Upper lobe of right lung (tissue), 1 donor: ENCODE measurements around the gene RBMS3. TPM values are rescaled to one million over a fixed set of nuclear protein-coding genes. Genes with fewer than 3 reads are reported as not detected.

ENCODE experiments used
- ATAC-seq: fragments of 200-7000 bp; cut with Tn5 transposase; one replicate; pipeline ENCODE4 v1.9.1; 2020; ENCODE audit warnings: mild to moderate bottlenecking, moderate library complexity
- DNase-seq: peaks from one replicate; pipeline ENCODE4 v3.0.0-alpha.2; 2020
- H3K27ac ChIP-seq: fragments of 200-600 bp; one replicate; pipeline ENCODE4 v1.8.0; 2022
- H3K27me3 ChIP-seq: fragments of 200-600 bp; one replicate; pipeline ENCODE4 v1.8.0; 2022; ENCODE audit warnings: mild to moderate bottlenecking
- H3K36me3 ChIP-seq: fragments of 200-600 bp; one replicate; pipeline ENCODE4 v1.8.0; 2022
- H3K4me1 ChIP-seq: fragments of 200-600 bp; one replicate; pipeline ENCODE4 v1.8.0; 2022
- H3K4me3 ChIP-seq: fragments of 200-600 bp; one replicate; pipeline ENCODE4 v1.8.0; 2022; ENCODE audit warnings: mild to moderate bottlenecking
- H3K9me3 ChIP-seq: fragments of 200-600 bp; one replicate; pipeline ENCODE4 v1.8.0; 2022
- intact Hi-C: fragments of 100-400 bp; cut with DNase I; formaldehyde crosslinking; loops from one replicate; pipeline ENCODE4 v1.11.0; 2022
- total RNA-seq: library from RNA; stranded (reverse); fragmentation: NEBNext Ultra II Directional; extraction: Animal tissue kit (Norgen Biotek cat#: 25700); gene quantifications from one replicate; pipeline ENCODE4 v1.2.1, GENCODE V29; 2021
- TF ChIP-seq, protein P1 (sequence below): fragments of 200-600 bp; IDR thresholded peaks from one replicate; pipeline ENCODE4 v1.8.0; 2022; ENCODE audit warnings: antibody characterized with exemption
- donor health status: DM: no; HTN: yes; CAD: no; lungs with severe emphysema.

The RBMS3 gene
- total RNA-seq, 1 donor from 2014 or later, result 85.9 TPM

DNA sequence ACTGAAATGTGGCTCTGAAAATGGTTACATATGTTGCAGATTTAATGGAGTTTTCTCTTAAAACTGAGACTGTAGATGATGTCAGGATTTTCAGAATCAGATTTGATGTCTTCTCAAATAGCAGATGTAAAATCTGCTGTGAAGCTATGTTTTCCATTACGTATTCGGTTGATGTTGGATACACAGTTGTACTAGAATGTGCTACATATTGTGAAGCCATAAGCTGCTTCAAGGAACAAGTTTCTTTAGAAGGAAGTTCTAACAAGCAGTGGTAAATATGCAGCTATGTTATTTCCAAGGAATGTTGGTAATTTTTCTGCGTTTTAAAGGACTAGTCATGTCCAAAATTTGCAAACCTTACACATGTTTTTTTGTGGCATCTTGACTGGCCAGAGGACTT lies 197.7 kb downstream of the RBMS3 start:
- Histone ChIP-seq H3K36me3 (no peaks in the 10 kb centered on the region), H3K4me3 (no peak overlapping the region), H3K27ac (no peak overlapping the region), H3K27me3 (no peaks in the 10 kb centered on the region), H3K9me3 (no peaks in the 10 kb centered on the region), H3K4me1 (peaks cover 3% of the 10 kb centered on the region)
- TF ChIP-seq, protein P1, sequence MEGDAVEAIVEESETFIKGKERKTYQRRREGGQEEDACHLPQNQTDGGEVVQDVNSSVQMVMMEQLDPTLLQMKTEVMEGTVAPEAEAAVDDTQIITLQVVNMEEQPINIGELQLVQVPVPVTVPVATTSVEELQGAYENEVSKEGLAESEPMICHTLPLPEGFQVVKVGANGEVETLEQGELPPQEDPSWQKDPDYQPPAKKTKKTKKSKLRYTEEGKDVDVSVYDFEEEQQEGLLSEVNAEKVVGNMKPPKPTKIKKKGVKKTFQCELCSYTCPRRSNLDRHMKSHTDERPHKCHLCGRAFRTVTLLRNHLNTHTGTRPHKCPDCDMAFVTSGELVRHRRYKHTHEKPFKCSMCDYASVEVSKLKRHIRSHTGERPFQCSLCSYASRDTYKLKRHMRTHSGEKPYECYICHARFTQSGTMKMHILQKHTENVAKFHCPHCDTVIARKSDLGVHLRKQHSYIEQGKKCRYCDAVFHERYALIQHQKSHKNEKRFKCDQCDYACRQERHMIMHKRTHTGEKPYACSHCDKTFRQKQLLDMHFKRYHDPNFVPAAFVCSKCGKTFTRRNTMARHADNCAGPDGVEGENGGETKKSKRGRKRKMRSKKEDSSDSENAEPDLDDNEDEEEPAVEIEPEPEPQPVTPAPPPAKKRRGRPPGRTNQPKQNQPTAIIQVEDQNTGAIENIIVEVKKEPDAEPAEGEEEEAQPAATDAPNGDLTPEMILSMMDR, result no peak
- intact Hi-C loops, result no loop called here
- ATAC-seq, result no peak
- no peak for DNase-seq

DNA sequence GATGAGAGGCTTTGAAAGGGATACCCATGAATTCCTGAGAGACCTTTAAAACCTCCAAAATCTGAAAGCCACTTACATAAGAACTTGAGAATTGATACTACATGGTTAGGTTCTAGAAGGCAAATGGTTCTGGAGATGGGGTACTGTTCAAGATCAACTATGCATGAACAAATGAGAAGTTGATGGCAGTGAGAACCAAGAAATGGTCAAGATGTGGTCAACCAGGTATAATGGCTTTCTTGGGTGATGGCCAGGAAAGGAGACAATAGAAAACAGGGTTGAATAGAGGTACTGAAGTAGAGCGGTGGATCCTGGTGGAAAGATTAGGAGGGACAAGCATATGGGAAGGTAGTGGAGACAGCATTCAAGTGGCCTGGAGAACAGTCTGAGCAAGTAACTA lies 200.4 kb downstream of the RBMS3 start:
- TF ChIP-seq, protein P1, result no peak
- intact Hi-C loops, result no loop called here
- H3K9me3 ChIP-seq, result no peaks in the 10 kb centered on the region
- DNase-seq, result no peak
- peaks cover 3% of the 10 kb centered on the region for H3K4me1 ChIP-seq
- no peaks in the 10 kb centered on the region for H3K36me3 ChIP-seq
- H3K4me3 ChIP-seq, result no peak overlapping the region
- H3K27ac ChIP-seq, result no peak overlapping the region
- H3K27me3 ChIP-seq, result no peaks in the 10 kb centered on the region
- ATAC-seq, result no peak

DNA sequence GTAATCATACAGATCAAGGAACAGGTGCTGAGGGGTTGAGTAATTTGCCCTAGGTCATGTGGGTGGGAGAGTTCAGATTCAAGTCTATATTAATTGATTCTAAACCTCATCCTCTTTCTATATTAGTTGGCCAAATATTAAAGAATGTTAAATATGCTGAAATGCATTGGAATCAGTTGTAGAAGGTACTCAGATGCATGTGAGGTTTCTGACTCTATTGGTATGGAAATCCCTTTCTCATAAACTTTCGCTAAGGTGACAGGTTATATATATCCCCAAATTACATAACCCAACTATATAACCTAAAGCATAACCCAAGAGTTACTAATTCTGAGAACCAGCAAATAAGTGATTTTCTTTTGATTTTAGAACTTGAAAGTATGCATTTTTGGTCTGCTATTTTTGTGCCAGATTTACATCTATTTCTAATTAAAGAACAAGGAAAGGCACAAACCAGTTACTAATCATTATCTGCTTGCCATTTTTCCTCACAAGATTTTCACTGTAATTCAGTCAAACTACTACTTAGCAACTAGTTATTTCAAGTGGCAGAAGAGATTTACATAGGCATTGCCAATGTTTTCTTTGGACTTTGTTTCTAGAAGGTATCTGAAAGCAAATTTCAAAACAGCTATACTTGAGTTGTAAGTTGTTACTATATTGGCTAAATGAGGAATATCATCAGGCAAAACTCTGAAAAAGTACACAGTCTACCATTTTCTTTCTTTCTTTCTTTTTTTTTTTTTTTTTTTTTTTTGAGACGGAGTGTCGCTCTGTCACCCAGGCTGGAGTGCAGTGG lies 201.3 kb downstream of the RBMS3 start:
- peaks cover 3% of the 10 kb centered on the region for H3K4me1 ChIP-seq
- intact Hi-C loops, result no loop called here
- no peak overlapping the region for H3K27ac ChIP-seq
- DNase-seq (no peak), ATAC-seq (no peak)
- no peaks in the 10 kb centered on the region for H3K27me3 ChIP-seq
- no peak overlapping the region for H3K4me3 ChIP-seq
- no peaks in the 10 kb centered on the region for H3K9me3 ChIP-seq
- H3K36me3 ChIP-seq, result no peaks in the 10 kb centered on the region
- TF ChIP-seq, protein P1, result no peak

DNA sequence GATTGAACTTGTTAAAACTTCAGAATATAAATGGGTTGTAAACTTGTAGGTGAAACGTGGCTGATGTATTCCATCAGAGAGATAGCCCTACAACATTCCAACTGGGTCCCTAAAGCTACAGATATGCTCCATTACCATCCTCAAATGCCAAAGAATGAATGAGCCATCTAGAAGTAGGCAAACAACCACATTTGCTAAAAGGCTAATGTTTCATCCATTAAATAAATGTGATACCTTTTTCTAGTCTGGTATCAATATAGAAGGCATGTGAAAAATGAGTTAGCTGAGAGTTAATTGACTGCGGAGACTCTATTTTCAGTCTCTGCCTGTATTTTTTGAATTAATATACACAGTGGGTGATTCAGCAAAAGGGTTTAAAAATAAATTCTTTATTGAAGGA lies 203.8 kb downstream of the RBMS3 start:
- DNase-seq (no peak), ATAC-seq (no peak)
- TF ChIP-seq, protein P1, result no peak
- Histone ChIP-seq H3K36me3 (no peaks in the 10 kb centered on the region), H3K27me3 (no peaks in the 10 kb centered on the region), H3K27ac (no peak overlapping the region), H3K4me1 (peaks cover 3% of the 10 kb centered on the region), H3K4me3 (no peak overlapping the region), H3K9me3 (no peaks in the 10 kb centered on the region)
- intact Hi-C loops, result no loop called here

DNA sequence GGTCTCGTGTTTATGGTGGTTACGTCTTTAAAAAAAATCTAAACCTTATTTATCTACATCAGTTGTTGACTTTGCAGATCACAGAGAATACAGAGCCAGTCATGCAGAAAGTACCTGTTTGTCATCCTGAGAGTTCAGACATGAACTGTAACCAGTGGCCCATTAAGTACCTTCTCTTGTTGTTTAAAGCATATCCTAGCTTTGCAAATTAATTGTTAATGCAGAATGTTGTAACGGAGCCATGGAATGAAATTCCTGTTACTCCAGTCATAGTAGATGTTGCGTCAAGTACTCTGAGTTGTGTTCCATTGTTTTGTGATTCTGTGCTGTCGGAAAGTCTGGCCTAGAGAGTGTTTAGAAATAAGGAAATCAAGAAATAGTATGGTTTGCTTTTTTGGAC lies 205.2 kb downstream of the RBMS3 start:
- Histone ChIP-seq H3K9me3 (no peaks in the 10 kb centered on the region), H3K36me3 (no peaks in the 10 kb centered on the region), H3K27ac (no peak overlapping the region), H3K4me1 (peaks cover 3% of the 10 kb centered on the region), H3K4me3 (no peak overlapping the region), H3K27me3 (no peaks in the 10 kb centered on the region)
- TF ChIP-seq, protein P1, result no peak
- ATAC-seq (peak; percentile 52), DNase-seq (no peak)
- intact Hi-C loops, result no loop called here

DNA sequence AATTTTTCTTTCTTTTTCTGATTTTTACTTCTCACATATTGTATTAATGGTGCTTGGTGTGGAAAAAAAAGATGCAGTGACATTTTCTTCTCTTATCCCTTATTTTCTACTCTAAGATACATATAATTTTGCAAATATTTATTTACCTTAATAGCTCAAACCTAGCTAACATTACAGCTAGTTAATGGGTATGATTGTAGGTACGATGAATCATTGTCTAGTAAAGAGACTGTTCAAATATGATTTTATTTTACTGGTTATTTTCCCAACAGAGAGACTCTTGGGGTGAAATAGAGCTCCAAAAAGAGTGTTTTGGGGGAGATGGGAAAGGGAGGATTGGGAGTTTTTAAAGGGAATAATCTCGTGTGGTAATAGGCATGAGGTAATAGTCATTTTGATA lies 206.0 kb downstream of the RBMS3 start:
- ATAC-seq (no peak), DNase-seq (no peak)
- TF ChIP-seq, protein P1, result no peak
- Histone ChIP-seq H3K9me3 (no peaks in the 10 kb centered on the region), H3K4me3 (no peak overlapping the region), H3K27ac (no peak overlapping the region), H3K4me1 (peaks cover 3% of the 10 kb centered on the region), H3K36me3 (no peaks in the 10 kb centered on the region), H3K27me3 (no peaks in the 10 kb centered on the region)
- intact Hi-C loops, result no loop called here
